ENCODE results near the gene AWAT2. TPM values are rescaled to one million over a fixed set of nuclear protein-coding genes. Genes with fewer than 3 reads are reported as not detected.
"Not testable (repeated sequence)": the region's sequence is repeated elsewhere in the genome, so short reads cannot be mapped to it uniquely, and the experiment has no call there.

Gene AWAT2
- polyA plus RNA-seq, 4 donors, result not detected

GRCh38 chrX:70001708-70002341 is 47.9 kb downstream of the AWAT2 start:
- no peak for DNase-seq (ENCODE audit: low read depth in 4 of 4, low spot score in 3 of 4)

- no peak for DNase-seq (ENCODE audit: low read depth in 4 of 4, low spot score in 3 of 4)
These were observed 48.5 kb downstream of the AWAT2 start for GRCh38 chrX:70001269-70001668.

DNA sequence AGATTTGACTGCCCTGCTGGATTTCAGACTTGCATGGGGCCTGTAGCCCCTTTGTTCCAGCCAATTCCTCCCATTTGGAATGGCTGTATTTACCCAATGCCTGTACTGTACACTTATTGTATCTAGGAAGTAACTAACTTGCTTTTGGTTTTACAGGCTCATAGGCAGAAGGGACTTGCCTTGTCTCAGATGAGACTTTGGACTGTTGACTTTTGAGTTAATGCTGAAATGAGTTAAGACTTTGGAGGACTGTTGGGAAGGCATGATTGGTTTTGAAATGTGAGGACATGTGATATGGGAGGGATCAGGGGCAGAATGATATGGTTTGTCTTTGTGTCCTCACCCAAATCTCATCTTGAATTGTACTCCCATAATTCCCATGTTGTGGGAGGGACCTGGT is 51.4 kb downstream of the AWAT2 start:
- not testable (repeated sequence) for DNase-seq (ENCODE audit: low read depth in 4 of 4, low spot score in 3 of 4)

- DNase-seq (ENCODE audit: low read depth in 4 of 4, low spot score in 3 of 4), result no peak
These were observed 53.6 kb downstream of the AWAT2 start for GRCh38 chrX:69996113-69996468.

DNA sequence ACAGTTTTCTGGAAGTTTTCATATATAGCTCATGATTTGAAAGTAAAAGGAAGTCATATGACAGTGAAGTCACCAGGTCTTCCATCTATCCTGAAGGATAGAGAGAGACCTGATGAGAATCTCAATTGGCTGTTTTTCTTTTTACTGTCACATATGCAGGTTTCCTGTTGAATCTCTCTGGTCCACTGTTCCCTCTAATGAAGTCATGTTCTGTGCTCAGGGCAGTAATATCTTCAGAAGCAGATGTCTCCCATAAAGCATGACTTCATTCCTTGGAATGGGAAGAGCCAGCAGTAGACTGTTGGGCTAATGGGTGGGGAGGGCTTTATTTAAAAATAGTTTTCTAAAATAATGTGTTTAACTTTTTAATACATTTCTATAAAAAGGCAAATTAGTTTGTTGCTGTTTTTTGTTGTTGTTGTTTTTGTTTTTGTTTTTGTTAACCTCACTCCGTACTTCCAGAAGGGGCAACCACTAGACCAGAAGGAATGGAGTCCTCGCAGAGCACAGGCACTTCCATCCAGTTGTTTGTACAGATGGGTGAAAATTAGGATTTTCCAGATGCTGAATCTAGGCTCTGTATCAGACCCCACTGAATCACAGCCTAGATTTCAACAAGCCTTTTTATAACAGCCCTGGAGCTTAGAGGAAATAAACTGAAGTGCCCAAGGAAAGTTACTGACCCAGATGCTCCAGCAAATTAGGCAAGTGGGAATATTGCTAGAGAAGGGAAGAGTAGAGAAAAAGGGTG is 54.2 kb downstream of the AWAT2 start:
- no peak for DNase-seq (ENCODE audit: low read depth in 4 of 4, low spot score in 3 of 4)

- no peak for DNase-seq (ENCODE audit: low read depth in 4 of 4, low spot score in 3 of 4)
These were observed 56.2 kb downstream of the AWAT2 start for GRCh38 chrX:69993494-69993893.

DNA sequence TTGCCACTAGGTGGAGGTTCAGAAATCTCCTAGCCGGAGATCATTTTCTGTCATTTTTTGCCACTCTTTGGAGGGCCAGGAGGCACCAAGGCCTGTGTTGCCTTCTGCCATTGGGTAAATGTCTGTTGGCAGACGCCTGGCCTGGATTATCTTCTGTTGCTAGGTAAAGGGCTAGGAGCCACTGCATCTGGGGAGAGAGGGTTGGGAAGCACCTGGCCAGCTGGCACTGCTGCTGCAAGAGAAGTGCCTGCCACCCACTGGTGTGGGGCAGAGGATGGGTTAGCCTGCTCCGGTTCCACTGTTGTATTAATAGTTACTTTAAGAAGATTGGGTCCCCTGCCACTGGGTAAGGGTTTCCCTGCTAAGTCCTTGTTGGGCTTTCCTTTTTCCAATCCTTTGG is 58.1 kb downstream of the AWAT2 start:
- DNase-seq (ENCODE audit: low read depth in 4 of 4, low spot score in 3 of 4), result no peak

Other genes with a start within 250 kb of the AWAT2 start
- under 1 TPM in 1 of 4 donors, not detected in 3; 0.05 TPM for gene OTUD6A, start 12.5 kb upstream of the AWAT2 start, polyA plus RNA-seq (ENCODE audit: insufficient read length in 4 of 4)
- gene IGBP1, start 83.5 kb upstream of the AWAT2 start, polyA plus RNA-seq (ENCODE audit: insufficient read length in 4 of 4), result 100 to 1,000 TPM in 3 of 4 donors, 10 to 100 TPM in 1; 98.6 to 109 (median 104) TPM
- not detected for gene DGAT2L6, start 127.5 kb upstream of the AWAT2 start, polyA plus RNA-seq (ENCODE audit: insufficient read length in 4 of 4)
- gene AWAT1, start 184.7 kb upstream of the AWAT2 start, polyA plus RNA-seq (ENCODE audit: insufficient read length in 4 of 4), result under 1 TPM in 1 of 4 donors, not detected in 3; 0.10 TPM
- under 1 TPM in 3 of 4 donors, not detected in 1; 0.18 to 0.33 (median 0.21) TPM for gene P2RY4, start 210.3 kb upstream of the AWAT2 start, polyA plus RNA-seq (ENCODE audit: insufficient read length in 4 of 4)
- under 1 TPM in 3 of 4 donors, not detected in 1; 0.54 to 0.80 (median 0.55) TPM for gene ARR3, start 218.4 kb upstream of the AWAT2 start, polyA plus RNA-seq (ENCODE audit: insufficient read length in 4 of 4)
- 1 to 10 TPM in 1 of 4 donors, under 1 TPM in 3; 0.81 to 1.2 (median 0.94) TPM for gene RAB41, start 232.2 kb upstream of the AWAT2 start, polyA plus RNA-seq (ENCODE audit: insufficient read length in 4 of 4)
- gene PDZD11, start 240.0 kb upstream of the AWAT2 start, polyA plus RNA-seq (ENCODE audit: insufficient read length in 4 of 4), result 10 to 100 TPM; 57.5 to 60.3 (median 58.7) TPM
- 10 to 100 TPM; 16.1 to 17.9 (median 17.4) TPM for gene KIF4A, start 240.2 kb upstream of the AWAT2 start, polyA plus RNA-seq (ENCODE audit: insufficient read length in 4 of 4)

Data from right renal pelvis (tissue), 4 donors.